GM18502 (cell line): ENCODE results near the gene SLC4A1.

Source experiments
- ATAC-seq: cut with Tn5 transposase; IDR thresholded peaks from one replicate; pipeline ENCODE4 v1.9.1; 2021; ENCODE audit warnings: mild to moderate bottlenecking; ENCODE audit not compliant: unreplicated experiment, poor library complexity

The SLC4A1 gene

DNA sequence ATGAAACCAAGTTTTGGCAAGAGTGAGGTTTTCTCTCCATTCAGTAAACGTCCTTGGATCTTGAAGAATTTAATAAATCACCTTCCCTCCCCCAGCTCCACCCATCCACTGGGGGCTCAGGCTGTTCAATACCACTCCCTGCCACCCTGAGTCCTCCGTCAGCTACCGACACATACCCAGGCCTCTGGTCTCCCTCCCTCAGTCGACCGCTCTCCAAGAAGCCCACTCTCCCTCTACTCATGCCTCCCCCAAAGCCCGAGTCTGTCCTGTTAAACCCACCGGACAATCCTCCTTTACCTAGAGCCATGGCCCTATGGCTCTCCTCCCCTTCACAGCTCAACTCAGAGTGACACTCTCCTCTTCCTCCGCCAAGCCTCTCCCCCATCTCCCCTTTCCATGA is 19.7 kb upstream of the SLC4A1 start:
- no peak for ATAC-seq

DNA sequence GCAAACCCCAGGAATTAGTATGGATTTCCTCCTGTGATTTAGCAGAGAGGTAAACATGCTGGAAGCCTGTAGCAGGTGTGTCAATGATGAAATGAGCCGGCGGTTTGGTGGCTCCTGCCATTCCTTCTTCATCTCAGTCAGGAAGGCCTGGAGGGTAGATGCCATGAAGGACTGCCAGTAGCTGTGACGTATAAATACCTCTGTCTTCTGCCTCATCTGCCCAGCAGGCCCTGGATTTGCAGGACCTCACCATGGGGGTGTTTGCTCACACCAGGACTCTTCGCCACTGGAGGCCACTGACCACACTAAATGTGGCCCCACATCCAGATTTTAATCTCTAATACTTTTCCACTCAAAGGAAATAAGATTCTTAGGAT is 16.1 kb upstream of the SLC4A1 start:
- ATAC-seq, result no peak

DNA sequence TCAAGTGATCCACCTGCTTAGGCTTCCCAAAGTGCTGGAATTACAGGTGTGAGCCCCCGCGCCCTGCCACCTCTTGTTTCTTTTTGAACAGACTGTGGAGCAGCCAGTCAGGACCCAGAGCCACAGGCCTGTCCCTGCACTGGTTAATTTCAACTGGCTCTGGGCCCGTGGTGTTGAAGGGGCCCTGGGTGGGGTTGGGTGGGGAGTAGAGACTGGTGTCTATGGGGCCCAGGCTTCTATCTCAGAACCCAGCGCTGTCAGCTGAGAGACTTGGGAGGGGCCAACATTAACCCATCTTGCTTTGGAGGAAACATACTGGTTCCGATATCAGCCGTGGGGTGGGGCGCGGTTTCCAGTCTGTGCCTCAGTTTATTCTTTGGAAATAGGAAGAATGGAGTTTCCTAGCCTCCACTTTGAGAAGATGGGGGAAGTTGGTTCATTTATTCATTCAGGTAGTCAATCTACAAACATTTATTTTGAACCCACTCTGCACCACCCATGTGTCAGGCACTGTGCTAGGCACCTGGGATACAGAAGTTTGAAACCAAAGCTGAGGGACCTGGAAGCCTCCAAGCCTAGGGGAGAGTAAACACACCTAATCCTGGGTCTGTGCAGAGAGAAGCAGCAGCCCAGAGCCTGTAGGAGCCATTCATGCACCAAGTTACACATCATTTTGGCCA is 15.5 kb upstream of the SLC4A1 start:
- no peak for ATAC-seq

DNA sequence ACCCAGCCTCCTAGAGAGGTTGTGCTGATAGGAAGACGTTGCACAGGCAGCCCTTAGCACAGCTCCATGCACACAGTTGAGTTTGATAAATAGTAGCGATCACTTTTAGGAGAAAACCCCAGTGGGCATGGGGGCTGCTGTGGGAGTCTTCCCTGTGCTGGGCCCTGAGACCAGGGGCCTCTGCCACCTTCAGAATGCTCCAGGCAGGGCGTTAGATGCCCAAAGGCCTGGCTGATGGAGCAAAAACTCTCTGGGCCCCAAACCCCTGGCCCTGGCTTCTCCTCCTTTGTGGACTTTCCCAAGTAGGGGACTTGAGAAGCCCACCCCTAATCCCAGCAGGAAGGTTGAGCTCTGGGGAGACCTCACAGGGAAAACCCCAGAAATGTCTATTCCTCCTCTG is 14.3 kb upstream of the SLC4A1 start:
- ATAC-seq, result no peak

DNA sequence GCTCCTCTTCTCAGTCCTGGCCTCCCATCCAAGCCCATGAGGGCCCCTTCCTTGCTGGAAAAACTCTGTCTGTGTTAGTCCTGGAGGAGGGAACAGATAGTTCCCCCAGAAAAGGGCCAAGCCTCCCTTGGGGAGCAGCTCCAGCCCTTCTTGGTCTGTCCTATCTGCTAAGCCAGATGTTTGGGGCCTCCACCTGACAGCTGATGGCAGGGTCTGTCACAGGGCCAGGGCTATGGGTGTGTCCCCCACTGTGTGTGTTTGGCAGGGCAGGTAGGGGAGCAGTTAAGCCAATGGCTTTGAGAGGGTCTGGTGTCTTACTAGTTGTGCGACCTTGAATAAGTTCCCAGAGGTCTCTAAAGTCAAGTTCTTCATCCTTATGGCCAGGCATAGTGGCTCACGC is 13.6 kb upstream of the SLC4A1 start:
- no peak for ATAC-seq

DNA sequence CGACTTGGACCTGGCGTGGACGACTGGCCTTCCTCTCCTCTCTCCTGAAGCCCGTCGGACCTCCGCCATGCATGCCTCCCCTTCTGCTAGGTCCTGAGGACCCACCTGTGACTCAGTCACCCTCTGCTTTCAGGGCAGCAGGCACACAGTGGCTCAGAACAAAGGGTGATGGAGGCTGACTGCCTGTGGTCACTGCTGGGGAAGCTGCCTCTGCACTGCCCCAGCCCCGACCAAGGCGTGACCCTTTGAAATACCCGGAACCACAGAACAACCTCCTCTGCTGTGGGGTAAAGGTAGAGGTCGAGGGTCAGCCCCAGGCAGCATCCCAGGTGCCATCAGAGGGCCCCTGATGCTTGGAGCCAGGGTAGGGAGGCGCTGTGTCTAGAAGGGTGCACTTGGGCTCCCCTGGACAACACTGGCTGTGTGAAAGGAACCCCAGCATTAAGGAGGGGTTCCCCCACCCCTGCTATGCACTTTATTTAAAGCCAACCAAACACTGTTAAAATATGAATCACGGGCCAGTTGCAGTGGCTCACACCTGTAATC is 12.5 kb upstream of the SLC4A1 start:
- ATAC-seq, result no peak

DNA sequence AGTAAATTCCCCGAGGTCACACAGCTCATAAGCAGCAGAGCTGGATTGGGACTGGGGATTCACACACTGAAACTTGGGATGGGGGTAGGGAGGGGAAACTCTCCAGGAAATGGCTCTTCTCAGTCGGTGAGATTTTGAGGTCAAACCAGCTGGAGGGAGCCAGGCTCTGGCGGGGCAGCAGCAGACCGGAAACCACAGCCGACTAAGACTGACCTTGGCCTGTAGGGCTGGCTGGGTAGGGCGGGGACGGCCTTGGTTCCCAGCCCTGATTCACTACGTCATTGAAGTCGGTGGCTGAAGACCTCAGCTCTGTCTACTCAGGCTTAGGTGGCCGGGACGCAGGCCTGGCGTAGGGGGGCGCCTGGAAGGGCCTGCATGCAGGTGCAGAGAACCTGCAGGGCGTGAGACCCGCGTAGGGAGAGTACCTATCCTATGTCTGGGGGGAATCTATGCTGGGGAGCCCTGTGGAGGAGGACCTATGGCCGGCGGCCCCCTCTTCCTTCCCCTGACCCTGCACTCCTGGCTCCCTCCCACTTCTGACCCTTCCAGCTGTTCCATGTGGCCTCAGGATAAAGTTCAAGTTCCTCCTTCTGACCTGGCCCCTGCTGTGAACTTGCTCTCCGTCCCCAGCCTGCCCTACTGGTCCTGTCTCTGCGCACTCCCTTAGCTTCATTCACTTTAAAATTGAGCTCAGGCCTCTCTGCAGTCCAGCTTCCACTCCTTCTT is 11.9 kb upstream of the SLC4A1 start:
- peak; percentile 83 for ATAC-seq

DNA sequence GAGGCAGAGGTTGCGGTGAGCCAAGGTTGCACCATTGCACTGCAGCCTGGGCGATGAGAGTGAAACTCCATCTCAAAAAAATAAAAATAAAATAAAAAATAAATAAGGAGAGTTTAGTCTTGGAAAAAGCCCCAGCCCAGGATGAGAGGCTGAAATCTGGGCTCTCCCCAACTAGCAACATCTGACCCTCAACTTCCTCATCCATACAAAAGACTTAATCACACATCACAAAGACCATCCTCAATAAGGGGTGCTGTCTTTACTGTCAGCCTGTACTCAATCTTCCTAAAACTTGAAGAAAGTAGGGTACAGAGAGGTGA is 11.4 kb upstream of the SLC4A1 start:
- ATAC-seq, result no peak

DNA sequence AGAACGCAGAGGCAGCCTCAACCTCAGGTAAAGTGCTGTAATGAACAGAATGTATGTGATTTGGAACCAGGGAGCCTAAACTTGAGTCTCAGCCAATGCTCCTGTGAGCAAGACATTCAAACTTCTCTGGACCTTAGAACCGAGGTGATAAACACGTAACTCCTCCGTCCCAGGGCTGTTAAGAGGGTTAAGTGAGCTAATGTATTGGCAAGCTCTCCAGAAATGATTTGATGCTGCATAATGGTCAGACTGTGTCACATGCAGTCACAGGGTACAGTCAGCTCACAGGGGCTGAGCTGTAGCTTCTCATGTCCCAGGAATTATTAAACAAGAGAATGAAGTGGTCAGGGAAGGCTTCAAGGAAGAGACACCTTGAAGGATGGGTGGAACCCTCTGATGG is 10.0 kb upstream of the SLC4A1 start:
- no peak for ATAC-seq

DNA sequence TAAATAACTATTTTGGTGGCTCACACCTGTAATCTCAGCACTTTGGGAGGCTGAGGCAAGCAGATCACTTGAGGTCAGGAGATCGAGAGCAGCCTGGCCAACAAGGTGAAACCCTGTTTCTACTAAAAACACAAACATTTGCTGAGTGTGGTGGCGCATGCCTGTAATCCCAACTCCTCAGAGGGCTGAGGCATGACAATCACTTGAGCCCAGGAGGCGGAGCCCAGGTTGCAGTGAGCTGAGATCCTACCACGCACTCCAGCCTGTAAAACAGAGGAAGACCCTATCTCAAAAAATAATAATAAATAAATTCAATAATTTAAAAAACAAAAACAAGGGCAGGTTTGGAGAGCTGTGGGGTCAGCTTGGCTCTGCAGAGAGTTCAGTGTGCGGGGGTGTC is 5.7 kb upstream of the SLC4A1 start:
- no peak for ATAC-seq

DNA sequence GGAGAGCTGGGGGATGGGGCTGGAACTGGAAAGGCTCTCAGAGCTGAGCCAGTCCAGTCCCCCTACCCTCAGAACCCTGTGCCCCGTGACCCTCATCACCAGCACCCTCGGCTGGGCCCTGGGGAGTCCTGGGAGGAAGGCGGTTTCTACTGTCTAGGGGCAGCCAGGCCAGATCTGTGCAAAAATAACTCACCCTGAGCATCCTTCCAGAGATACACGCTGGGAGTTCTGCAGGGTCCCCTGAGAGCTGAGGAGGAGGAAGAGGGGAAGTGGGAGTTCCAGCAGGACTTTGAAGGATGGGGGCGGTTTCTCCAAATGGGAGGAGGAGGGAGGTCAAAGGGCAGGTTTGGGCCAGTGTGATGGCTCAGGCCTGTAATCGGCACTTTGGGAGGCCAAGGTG is 5.0 kb upstream of the SLC4A1 start:
- no peak for ATAC-seq

DNA sequence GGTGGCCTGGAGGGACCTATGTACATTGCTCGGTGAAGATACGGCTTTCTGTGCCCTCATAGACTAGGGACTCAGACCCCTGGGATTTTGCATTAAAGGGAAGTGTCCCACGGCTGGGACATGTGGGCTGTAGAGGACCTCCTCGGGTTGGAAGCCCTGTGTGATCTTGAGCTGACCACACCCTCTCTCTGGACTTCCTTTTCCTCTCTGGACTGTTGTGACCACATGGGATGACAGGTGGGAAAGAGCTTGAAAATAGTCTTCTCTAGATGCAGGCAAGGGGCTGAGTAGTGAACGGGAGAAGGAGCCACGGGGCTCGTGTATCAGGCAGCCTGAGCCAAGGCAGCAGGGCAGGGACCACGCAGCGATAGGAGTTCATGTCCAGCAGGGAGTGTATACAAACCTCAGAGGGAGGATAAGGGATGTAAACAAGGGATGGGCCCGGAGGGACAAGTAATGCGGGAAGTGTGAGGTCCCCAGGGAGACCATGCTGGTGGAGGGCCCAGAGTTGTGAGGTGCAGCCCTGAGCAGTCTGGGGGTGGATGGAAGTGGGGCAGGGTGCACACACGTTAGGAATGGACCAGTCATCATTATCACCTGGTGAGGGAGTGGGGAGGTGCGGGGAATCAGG is 4.5 kb upstream of the SLC4A1 start:
- no peak for ATAC-seq

DNA sequence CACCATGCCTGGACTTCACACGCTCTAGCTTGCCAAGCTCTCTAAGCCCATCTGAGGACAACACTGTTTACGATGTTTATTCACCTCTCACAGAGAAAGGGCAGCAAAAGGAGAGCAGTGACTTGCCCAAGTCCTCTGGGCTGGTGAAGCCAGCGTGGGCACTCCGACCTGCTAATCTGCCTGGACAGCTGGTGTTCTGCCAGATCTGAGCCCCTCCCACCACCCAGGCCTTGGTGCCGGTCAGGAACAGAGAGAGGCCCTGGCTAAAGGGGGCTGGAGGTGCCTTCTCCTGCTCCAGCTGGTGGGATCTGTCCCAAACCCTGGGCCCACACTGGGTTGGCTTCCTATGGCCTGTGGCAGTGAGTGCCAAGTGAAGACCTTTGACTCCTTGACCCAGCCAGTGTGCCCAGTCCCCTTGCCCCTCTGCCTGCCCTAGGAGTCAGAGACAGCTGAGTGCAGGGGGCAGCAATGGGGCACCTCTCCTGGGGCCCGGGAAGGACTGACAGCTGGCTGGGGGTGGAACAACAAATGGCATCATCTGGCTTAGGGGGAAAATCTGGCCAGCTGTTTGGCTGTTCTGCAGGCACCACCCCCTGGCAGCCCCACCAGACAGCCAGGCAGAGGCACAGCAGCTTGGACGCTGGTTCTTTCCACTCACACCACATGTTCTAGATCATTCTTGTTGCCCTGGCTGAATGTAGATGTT is 1.8 kb upstream of the SLC4A1 start:
- ATAC-seq, result no peak

DNA sequence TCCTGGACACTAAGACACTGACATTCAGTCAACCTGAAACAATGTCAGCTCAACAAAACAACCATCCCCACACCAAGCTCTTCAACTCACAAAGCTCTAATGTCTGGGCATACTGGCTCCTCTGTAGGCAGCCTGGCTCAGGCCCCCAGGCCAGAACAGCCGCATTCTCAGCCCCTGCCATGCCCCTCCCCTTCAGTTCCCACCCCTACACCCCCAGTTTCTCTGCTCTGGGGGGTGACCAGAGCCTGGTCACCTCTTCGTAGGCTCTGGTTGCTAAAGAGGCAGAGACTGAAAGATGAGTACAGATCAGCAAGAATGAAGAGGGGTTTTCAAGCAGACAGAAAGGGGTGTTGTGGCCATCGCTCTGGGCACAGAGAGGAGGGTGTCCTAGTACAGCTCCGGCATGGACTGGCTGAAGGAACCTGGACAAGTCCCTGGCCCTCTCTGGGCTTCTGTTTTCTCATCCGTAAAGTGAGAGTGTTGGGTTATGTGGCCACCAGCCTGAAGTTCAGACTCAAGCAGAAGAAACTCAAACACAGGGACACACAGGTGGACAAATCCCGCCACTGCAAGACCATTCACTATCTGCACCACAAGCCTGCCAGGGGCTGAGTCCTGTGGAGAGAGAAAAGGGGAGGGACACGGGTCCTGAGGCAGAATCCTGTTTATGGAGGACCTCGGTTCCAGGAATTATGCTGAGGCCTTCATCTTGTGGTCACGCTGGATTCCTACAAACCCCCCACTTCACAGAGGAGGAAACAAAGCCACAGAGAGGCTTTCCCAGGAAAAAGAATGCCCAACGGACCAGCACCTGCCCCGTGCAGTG is 987 bp upstream of the SLC4A1 start:
- no peak for ATAC-seq

DNA sequence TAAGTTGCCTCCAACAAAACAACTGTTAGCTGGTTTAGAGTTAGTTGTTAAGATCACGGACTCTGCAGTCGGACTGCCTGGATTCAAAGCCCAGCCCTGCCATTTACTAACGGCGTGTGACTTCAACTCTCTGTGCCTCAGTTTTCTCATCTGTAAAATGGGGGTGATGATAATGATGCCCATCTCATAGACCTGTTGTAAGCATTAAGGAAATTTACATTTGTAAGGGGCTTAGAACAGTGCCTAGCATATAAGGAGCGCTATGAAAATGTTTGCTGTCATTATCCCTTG is 825 bp downstream of the SLC4A1 start:
- ATAC-seq, result no peak

DNA sequence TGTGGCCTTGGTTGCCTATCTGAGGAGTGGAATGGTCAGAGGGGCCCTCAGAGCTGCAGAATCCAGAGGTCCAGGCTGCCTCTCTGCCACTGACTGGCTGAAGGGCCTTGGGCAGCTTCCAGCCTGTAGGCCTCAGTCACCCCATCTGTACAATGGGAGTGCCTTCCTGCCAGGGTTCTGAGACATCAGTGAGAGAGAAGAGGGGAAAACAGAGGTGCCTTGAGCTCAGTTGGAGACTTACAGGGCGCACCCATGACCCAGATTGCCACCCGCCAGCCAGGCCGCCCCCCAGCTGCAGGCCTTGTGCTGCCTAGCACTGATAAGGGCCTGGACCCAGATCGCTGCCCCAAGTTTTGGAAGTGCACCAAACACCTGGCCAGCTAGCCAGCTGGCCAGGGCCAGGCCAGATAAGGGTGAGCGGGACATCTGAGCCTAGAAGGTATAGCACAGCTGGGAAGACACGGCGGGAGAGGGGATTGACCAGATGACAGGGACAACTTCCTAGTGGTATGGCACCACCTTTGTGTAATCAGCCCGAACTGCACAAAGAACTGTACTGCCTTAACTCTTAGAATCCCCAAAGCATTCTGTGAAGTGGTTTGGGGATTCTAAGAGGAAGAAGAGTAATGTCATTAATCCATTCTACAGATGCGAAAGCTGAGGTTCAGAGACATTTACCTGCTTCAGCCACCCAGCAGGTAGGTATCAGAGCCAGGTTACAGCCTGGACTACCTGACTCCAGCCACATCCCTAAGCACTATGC is 1.4 kb downstream of the SLC4A1 start:
- no peak for ATAC-seq

DNA sequence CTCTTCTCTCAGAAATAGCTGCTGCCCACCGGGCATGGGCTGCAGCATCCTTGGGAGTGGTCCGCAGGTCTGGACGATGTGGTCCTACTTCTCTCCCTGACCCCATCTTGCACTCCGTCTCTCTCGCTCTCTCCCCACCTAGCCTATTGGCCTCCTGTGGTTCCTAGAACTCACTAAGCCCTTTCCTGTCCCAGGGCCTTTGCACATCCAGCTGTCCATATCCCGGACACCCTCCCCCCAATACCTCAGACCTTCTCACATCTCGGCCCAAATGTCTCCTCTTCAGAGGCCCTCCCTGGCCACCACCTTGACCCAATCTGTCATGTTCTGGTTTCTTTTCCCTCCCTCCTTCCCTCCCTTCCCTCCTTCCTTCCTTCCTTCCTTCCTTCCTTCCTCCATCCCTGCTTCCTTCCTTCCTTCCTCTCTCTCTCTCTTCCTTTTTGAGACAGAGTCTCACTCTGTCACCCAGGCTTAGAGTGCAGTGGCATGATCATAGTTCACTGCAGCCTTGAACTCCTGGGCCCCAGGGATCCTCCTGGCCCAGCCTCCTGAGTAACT is 4.5 kb downstream of the SLC4A1 start:
- no peak for ATAC-seq

DNA sequence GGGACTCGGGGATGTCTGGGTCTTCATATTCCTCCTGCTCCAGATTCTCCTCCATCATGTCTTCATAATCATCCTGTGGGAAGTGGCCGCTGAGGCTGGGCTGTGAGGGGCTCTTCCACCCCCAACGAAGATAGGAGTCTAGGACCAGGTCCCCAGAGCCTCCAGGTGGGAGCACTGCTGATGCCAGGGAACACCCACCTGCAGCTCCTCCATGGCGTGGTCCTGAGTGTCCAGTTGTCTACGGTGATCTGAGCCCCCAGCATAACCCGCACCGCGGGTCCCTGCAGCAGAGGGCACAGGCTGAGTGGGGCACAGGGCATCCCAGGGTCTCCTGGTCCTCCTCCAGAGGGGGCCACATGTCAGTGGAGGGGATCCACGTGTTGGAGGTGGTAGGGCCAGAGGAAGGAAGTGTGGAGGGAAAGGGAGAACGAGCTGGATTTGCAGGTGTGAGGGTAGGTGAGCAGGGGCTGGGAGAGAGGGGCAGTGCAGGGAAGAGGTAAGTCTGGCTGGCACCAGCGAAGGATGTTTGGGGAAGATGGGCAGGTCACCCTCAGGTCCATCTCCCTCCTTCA is 5.2 kb downstream of the SLC4A1 start:
- no peak for ATAC-seq

DNA sequence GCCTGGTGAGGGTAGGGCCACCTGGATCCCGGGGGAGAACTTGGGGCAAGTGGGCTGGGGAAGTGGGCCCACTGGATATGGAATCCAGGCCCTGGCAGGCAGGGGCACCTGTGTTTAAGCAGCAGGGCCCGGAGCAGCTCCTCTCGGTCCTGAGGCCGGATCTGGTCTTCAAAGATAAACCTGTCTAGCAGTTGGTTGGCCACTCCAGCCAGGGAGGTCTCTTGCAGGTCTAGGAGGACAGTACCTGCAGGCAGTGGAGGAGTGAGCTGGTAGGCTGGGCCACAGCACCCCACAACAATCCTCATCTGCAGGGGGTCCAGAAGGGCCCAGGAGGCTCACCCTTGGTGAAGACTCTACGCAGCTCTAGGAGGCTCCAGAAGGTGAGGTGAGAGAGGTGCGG is 7.6 kb downstream of the SLC4A1 start:
- ATAC-seq, result no peak
